ENCODE results near the gene ZNF813. TPM values are rescaled to one million over a fixed set of nuclear protein-coding genes. Genes with fewer than 3 reads are reported as not detected.
A peak's percentile ranks its signal among the peaks of the same experiment; 100 is the strongest.
"Not testable (repeated sequence)": the region's sequence is repeated elsewhere in the genome, so short reads cannot be mapped to it uniquely, and the experiment has no call there.

ZNF813 gene
- polyA plus RNA-seq (2011; rRNA removed) (0.60 and 1.5 TPM in 2 replicates), polyA minus RNA-seq (2011; rRNA and poly(A)+ RNA removed) (1.2 and 1.3 TPM in 2 replicates)

DNA sequence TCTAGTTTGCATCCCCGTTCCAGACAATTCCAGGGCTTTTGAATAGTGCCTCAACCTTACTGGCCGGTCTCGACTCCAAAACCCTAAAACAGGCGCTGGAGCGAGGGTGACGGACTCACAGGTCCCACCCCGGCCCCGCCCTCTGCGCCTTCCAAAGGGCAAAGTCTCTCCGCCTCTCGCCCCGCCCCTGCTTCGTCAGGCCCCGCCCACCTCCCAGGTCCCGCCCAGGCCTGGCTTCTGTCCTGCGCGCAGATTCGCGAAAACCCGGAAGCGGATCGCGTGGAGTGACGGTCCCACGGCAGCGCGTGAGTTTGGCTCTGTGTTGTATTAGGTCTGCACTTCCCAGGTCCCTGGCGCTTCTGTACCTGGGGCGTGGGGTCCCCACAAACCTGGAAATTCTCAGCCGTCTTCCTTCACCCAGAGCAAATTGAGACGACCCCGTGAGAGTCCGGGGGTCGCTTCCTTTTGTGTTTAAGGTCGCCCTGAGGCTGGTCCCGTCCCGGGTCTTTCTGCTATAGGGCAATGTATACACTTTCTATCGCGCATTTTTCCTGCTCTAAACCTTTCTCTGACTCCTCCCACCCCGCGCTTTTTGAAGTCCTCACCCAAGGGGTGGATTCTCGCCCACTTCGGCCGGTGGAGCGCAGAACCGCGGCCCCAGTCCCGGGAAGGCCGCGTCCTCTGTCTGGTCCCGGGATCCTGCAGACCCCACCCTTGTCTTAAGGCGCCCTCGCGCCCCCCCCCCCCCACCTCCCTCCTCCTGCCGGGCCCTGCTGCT is at the start of gene ZNF813:
TSS of gene ZNF813 (plus strand) at position 249 of the 778 bp plus-strand sequence. CDS start 16,090 bp downstream, outside the sequence.
- peak; percentile 20 for DNase-seq (ENCODE audit: low read depth)
- POLR2A ChIA-PET = no interaction called here
- H3K27me3 ChIP-seq (ENCODE audit: control insufficient read depth, insufficient read depth, low read length) = no peaks in the 10 kb centered on the region
- peak within 1 kb of the TSS; percentile 91 for H3K4me3 ChIP-seq (ENCODE audit: low read depth, low read length)
- CTCF ChIA-PET = no interaction called here
- H3K36me3 ChIP-seq (ENCODE audit: control insufficient read depth, insufficient read depth, low read length) = no peaks in the 10 kb centered on the region
- TF ChIP-seq CTCF (IDR thresholded peaks at IDR 0.05; ENCODE audit: insufficient read depth, low read depth, low read length) = no peak

- H3K36me3 ChIP-seq (ENCODE audit: control insufficient read depth, insufficient read depth, low read length); H3K27me3 ChIP-seq (ENCODE audit: control insufficient read depth, insufficient read depth, low read length); H3K4me3 ChIP-seq (ENCODE audit: low read depth, low read length); POLR2A ChIA-PET; CTCF ChIA-PET; DNase-seq (ENCODE audit: low read depth): not testable (repeated sequence)
Observed at GRCh38 chr19:53420520-53421315, 46.8 kb upstream of the ZNF813 start.

DNA sequence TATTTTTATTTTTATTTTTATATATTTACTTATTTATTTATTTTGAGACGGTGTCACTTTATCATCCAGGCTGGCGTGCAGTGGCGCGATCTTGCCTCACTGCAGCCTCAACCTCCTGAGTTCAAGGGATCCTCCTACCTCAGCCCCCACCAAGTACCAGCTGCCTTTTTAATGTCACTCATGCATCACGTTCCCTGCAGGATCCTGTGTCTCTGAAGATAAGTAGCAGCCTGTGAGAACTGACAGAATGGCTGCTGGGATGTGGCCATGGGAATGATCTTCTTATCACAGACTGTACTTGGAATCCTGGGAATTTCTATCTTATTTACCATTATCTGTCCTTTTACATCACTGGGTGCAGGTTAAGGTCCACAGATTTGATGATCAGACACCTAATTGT is 45.0 kb upstream of the ZNF813 start:
- ChIA-PET POLR2A (no interaction called here), CTCF (no interaction called here)
- Histone ChIP-seq H3K27me3 (ENCODE audit: control insufficient read depth, insufficient read depth, low read length) (no peaks in the 10 kb centered on the region), H3K36me3 (ENCODE audit: control insufficient read depth, insufficient read depth, low read length) (no peaks in the 10 kb centered on the region), H3K4me3 (ENCODE audit: low read depth, low read length) (no peak overlapping the region)
- no peak for TF ChIP-seq CTCF (IDR thresholded peaks at IDR 0.05; ENCODE audit: insufficient read depth, low read depth, low read length)
- DNase-seq (ENCODE audit: low read depth) = no peak

DNA sequence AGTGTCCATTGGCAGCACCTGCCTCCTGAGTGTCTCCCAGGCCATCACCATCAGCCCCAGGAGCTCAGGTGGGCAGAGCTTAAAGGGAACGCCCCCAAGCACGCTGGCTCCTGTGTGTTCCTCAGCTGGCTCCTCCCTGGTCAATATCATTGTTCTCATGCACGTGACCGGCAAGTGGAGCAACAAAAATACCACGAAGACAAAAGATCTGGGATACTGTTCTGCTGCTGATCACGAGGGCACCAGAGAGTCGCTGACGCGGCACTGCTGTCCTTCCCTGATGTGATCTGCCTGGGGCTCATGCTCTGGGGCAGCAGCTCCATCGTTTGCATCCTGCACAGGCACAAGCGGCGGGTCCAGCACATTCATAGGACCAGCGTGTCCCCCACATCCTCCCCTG is 44.5 kb upstream of the ZNF813 start:
- CTCF ChIA-PET = interaction anchor here (1.0 kb wide), 1 partner anchor 28 kb away, joined by 3 read pairs; the partner anchor contains the start of gene ZNF765
- POLR2A ChIA-PET; H3K36me3 ChIP-seq (ENCODE audit: control insufficient read depth, insufficient read depth, low read length); H3K27me3 ChIP-seq (ENCODE audit: control insufficient read depth, insufficient read depth, low read length); H3K4me3 ChIP-seq (ENCODE audit: low read depth, low read length); DNase-seq (ENCODE audit: low read depth): not testable (repeated sequence)

GRCh38 chr19:53423680-53424079 is 43.9 kb upstream of the ZNF813 start:
- DNase-seq (ENCODE audit: low read depth); H3K4me3 ChIP-seq (ENCODE audit: low read depth, low read length); H3K36me3 ChIP-seq (ENCODE audit: control insufficient read depth, insufficient read depth, low read length); POLR2A ChIA-PET; H3K27me3 ChIP-seq (ENCODE audit: control insufficient read depth, insufficient read depth, low read length): not testable (repeated sequence)
- TF ChIP-seq CTCF (IDR thresholded peaks at IDR 0.05; ENCODE audit: insufficient read depth, low read depth, low read length) = peak; percentile 15; the same call in 1 of the 2 replicates
- CTCF ChIA-PET = interaction anchor here (1.0 kb wide), 1 partner anchor 29 kb away, joined by 3 read pairs; the partner anchor contains the start of gene ZNF765

DNA sequence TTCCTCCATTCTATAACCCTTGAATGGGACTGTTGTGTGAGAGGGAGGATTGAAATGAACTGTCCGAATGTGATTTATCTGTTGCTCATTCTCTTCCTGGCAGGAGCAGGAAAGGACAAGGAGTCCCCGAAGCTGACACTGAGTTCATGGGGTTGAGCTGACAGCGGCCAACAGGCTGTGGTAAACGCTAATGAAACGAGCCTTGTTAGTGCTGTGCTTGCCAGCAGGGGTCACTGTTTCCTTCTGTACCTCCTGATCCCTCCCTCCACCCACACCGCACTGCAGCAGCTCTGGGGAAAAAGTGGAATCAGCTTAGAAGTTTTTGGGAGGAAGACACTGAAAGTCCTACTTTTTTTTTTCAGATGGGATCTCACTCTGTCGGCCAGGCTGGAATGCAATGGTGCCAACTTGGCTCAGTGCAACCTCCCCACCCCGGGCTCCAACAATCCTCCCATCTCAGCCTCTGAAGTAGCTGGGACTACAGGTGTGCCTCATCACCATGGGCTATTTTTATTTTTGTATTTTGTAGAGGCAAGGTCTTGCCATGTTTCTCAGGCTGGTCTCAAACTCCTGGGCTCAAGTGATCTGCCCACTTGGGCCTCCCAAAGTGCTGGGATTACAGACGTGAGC is 42.5 kb upstream of the ZNF813 start:
- peak; percentile 80 for TF ChIP-seq CTCF (IDR thresholded peaks at IDR 0.05; ENCODE audit: insufficient read depth, low read depth, low read length)
- ChIA-PET CTCF (interaction anchor here (0.5 to 1.7 kb wide), 14 partner anchors 9 to 1941 kb away, joined by 3 to 9 read pairs (median 3); no protein-coding TSS in a partner anchor), POLR2A (no interaction called here)
- Histone ChIP-seq H3K36me3 (ENCODE audit: control insufficient read depth, insufficient read depth, low read length) (no peaks in the 10 kb centered on the region), H3K27me3 (ENCODE audit: control insufficient read depth, insufficient read depth, low read length) (no peaks in the 10 kb centered on the region), H3K4me3 (ENCODE audit: low read depth, low read length) (no peak overlapping the region)
- no peak for DNase-seq (ENCODE audit: low read depth)
